ENCODE data around the gene GPR155.

GPR155 gene

GRCh38 chr2:174400853-174401252 is 86.0 kb downstream of the GPR155 start:
- peaks cover 34% of the 10 kb centered on the region for H3K36me3 Mint-ChIP-seq (ENCODE audit: low read depth)
- TF ChIP-seq CTCF (IDR thresholded peaks at IDR 0.05; ENCODE audit: unreplicated experiment in 3 of 3) = no peak
- H3K9me3 Mint-ChIP-seq = peaks cover 5% of the 10 kb centered on the region
- no peak overlapping the region for H3K27ac Mint-ChIP-seq
- no peak overlapping the region for H3K4me3 Mint-ChIP-seq
- H3K27me3 Mint-ChIP-seq (ENCODE audit: low read depth) = no peaks in the 10 kb centered on the region
- peaks cover 14% of the 10 kb centered on the region for H3K4me1 Mint-ChIP-seq

- no peak for TF ChIP-seq CTCF (IDR thresholded peaks at IDR 0.05; ENCODE audit: unreplicated experiment in 3 of 3)
- Mint-ChIP-seq H3K36me3 (ENCODE audit: low read depth) (peaks cover 33% of the 10 kb centered on the region), H3K4me1 (peaks cover 21% of the 10 kb centered on the region), H3K27me3 (ENCODE audit: low read depth) (no peaks in the 10 kb centered on the region), H3K4me3 (peak overlapping the region in 2 of 3 experiments; percentile 23 to 40), H3K9me3 (peaks cover 5% of the 10 kb centered on the region), H3K27ac (no peak overlapping the region)
Measured at GRCh38 chr2:174399171-174399570, 87.7 kb downstream of the GPR155 start.

- H3K36me3 Mint-ChIP-seq (ENCODE audit: low read depth) = peaks cover 22% of the 10 kb centered on the region
- TF ChIP-seq CTCF (IDR thresholded peaks at IDR 0.05; ENCODE audit: unreplicated experiment in 3 of 3) = no peak
- no peaks in the 10 kb centered on the region for H3K27me3 Mint-ChIP-seq (ENCODE audit: low read depth)
- no peak overlapping the region for H3K27ac Mint-ChIP-seq
- H3K9me3 Mint-ChIP-seq = no peaks in the 10 kb centered on the region
- peak overlapping the region in 2 of 3 experiments; percentile 61 to 78 for H3K4me3 Mint-ChIP-seq
- H3K4me1 Mint-ChIP-seq = peaks cover 29% of the 10 kb centered on the region
Measured at GRCh38 chr2:174397773-174398172, 89.1 kb downstream of the GPR155 start.

GRCh38 chr2:174395969-174396630 is 90.7 kb downstream of the GPR155 start:
- no peaks in the 10 kb centered on the region for H3K9me3 Mint-ChIP-seq
- peak overlapping the region; percentile 96 to 99 (median 96) for H3K4me3 Mint-ChIP-seq
- peaks cover 36% of the 10 kb centered on the region for H3K4me1 Mint-ChIP-seq
- H3K36me3 Mint-ChIP-seq (ENCODE audit: low read depth) = peaks cover 18% of the 10 kb centered on the region
- no peaks in the 10 kb centered on the region for H3K27me3 Mint-ChIP-seq (ENCODE audit: low read depth)
- TF ChIP-seq CTCF (IDR thresholded peaks at IDR 0.05; ENCODE audit: unreplicated experiment in 3 of 3) = no peak
- H3K27ac Mint-ChIP-seq = peak overlapping the region; percentile 95 to 100 (median 98)

GRCh38 chr2:174395284-174395968 is 91.4 kb downstream of the GPR155 start, which contains the start of gene SCRN3:
Gene SCRN3, plus strand, starts transcription at chr2:174395730. Its CDS starts 2,554 bp downstream, at chr2:174398284.
- H3K27me3 Mint-ChIP-seq (ENCODE audit: low read depth) = no peaks in the 10 kb centered on the region
- peaks cover 21% of the 10 kb centered on the region for H3K36me3 Mint-ChIP-seq (ENCODE audit: low read depth)
- H3K4me3 Mint-ChIP-seq = peak within 1 kb of the TSS; percentile 96 to 99 (median 96)
- TF ChIP-seq CTCF (IDR thresholded peaks at IDR 0.05; ENCODE audit: unreplicated experiment in 3 of 3) = no peak
- H3K27ac Mint-ChIP-seq = peak within 1 kb of the TSS; percentile 95 to 100 (median 98)
- H3K4me1 Mint-ChIP-seq = peaks cover 36% of the 10 kb centered on the region
- no peaks in the 10 kb centered on the region for H3K9me3 Mint-ChIP-seq

All from nephron (organoid).